ENCODE data around the gene WDR89.
"Not testable (repeated sequence)": the region's sequence is repeated elsewhere in the genome, so short reads cannot be mapped to it uniquely, and the experiment has no call there.

Gene WDR89

GRCh38 chr14:63641473-63642228 lies at the start of gene WDR89:
Gene WDR89 (minus strand): TSS chr14:63641871. CDS start chr14:63599942, 41,929 bp downstream.
- DNase-seq, result peak; percentile 99

GRCh38 chr14:63689132-63689531 lies 47.5 kb upstream of the WDR89 start:
- no peak for DNase-seq

GRCh38 chr14:63686926-63687325 lies 45.3 kb upstream of the WDR89 start:
- no peak for DNase-seq

DNA sequence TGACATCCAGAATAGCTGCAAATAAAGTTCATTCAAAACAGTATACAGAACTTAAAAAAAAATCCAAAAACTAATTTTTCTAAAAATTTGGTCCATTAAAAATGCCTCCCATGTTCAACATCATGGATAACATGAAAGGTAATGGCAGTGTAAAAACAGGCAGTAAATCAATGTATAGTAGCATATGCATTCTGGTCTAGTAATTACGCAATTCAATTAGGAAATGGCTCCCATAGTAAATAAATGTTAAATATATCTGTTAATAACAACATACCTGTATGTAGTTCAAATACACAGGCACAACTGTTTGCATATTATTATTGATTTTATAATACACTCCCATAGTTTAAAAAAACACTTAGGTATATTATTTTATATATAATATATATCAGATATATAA lies 43.7 kb upstream of the WDR89 start:
- DNase-seq, result no peak

- no peak for DNase-seq
These were observed 41.3 kb upstream of the WDR89 start for GRCh38 chr14:63682727-63683593.

GRCh38 chr14:63678536-63678935 lies 36.9 kb upstream of the WDR89 start:
- DNase-seq, result no peak

DNA sequence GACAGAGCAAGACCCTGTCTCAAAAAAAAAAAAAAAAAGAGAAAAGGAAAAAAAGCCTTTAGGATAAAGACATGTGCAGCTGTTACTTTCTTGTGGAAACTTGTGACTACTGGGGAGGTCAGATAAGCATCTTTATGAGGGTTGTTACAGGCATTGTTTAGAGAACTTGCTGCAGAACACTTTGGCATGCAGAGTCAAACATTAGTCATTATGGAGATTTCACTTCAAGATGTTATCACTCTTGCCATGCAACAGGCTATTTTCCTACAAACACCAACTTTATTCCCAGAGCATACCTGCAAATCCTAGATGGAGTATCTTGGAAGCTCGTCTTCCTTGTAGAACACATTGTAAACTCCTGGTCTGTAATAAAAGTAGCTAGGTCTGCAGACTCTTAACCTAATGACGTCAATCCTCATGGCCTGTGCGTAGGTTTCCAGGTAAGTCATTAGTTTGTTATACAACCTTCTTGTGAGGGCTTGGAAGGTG lies 36.3 kb upstream of the WDR89 start:
- no peak for DNase-seq

DNA sequence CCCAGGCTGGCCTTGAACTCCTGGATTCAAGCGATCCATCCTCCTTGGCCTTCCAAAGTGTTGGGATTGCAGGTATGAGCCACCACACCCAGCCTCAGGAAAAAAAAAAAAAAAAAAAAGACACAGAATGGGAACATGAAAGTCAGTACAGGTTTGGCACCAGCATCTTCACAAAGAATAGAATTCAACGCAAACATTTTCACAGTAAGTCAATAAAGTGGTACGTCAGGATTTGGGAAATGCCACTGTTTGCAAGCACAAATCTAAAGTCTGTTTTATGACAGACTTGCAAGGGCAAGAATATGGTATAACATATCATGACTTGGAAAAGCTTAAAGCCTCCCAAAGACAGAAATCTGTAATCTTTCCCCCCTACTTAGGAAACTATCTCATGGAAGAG lies 34.9 kb upstream of the WDR89 start:
- no peak for DNase-seq

GRCh38 chr14:63673886-63674497 lies 32.3 kb upstream of the WDR89 start:
- no peak for DNase-seq

DNA sequence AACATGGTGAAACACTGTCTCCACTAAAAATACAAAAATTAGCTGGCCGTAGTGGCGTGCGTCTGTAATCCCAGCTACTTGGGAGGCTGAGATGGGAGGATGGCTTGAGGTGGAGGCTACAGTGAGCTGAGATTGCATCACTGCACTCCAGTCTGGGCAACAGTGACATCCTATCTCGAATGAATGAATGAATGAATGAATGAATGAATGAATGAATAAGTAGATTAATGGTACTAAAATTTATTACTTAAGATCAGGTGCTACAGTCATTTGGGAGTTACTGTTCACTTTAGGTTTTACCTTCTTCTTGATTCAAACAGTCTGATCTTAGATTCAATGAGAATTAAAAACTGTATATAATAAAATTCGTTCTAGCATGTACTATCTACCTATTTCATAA lies 31.6 kb upstream of the WDR89 start:
- no peak for DNase-seq

DNA sequence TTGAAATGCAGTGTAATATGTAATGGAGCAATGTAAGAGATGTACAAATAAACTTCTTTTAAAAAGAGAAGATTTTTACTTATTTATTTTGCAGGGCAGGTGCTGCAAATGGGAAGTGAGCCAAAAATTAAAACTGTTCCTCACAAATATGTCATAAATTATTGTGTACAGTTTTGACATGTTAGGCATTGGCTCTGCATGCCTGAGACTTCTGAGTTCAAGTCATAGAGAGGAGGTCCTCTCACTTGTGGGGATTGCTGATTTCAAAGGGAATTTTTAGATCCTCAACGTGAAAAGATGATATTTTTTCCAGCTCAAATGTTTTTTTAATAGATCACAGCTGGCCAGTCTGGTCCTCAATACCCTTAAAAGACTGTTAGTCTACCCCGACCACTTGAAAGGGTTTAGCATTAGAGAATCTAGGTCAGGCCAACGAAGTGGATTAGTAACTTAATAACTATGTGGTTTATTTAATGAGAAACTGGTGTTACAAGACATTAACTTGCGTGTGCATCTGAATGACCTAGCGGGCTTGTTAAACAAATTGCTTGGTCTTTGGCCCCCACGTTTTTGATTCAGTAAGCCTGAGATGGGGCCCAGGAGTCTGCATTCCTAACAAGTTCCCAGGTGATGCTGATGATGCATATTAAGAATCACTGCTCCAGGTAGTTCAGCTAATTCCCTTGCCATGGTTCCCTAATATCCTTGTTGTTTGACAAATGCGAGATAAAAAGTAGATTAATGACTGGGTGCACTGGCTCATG lies 30.9 kb upstream of the WDR89 start:
- DNase-seq, result no peak

DNA sequence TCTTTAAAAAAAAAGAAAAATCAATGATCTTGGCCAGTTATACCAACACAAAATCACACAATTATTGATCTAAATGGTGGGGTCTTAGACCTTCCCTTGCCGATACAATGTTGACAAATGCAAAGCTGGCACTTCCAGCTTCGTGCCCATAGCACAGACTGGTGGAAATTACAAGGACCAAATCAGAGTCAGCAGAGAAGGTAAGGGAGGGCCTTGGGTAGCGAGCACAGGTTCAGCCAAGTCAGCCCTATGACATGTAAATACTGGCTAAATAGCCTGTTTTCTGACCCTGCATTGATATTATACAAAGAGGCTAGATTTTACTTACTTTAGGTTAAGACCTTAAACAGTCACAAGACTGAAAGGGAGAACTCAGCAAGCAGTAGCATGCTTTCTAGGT lies 30.3 kb upstream of the WDR89 start:
- DNase-seq, result no peak

DNA sequence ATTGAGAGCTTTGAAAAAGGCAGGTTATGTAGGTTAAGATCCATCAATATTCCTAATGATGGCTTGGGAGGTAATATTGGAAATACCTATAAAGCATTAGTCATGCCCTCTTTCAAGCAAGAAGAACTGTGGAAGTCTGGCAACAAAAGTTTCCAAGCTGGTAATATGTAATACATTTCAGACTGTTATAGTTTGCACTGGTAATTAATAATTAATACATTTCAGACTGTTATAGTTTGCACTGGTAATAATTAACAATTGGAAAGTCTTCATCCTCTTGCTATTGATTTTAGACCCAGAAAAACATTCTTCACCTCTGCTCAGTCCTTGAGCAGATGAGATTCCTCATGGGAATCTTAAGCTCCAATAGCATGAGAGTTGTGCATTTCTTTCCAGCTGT lies 29.0 kb upstream of the WDR89 start:
- DNase-seq, result no peak

GRCh38 chr14:63666335-63666734 lies 24.7 kb upstream of the WDR89 start:
- DNase-seq, result no peak

GRCh38 chr14:63663428-63664341 lies 22.0 kb upstream of the WDR89 start:
- DNase-seq, result no peak

GRCh38 chr14:63662776-63663175 lies 21.1 kb upstream of the WDR89 start:
- no peak for DNase-seq

DNA sequence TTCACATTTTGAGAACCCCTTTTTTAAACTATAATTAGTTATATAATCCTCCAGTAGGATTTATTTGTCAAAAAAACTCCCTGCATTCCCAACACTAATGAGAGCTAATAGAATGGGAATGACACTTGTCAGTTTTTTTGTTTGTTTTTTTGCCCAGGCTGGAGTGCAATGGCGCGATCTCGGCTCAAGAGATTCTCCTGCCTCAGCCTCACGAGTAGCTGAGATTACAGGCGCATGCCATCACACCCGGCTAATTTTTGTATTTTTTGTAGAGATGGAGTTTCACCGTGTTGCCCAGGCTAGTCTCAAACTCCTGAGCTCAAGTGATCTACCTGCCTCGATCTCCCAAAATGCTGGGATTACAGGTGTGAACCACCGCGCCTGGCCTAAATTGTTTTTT lies 20.2 kb upstream of the WDR89 start:
- DNase-seq, result not testable (repeated sequence)

DNA sequence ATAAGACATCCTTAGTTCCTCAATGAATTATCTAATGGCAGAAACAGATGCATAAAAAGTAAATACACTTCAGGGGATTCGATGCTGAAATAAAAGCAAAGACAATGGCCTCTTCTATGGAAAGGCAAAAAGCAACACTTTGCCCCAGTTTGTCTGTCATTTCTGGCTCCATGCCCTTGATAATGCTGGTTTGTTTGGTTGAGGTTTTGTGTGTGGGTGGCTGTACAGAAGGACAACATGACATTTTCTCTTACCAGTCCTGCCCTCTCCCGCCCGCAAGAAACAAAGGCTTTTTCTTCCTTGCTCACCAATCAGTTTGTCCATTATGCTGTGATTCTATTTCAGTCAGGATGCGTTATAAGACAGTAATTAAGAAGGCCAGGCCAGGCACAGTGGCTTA lies 18.1 kb upstream of the WDR89 start:
- no peak for DNase-seq

- DNase-seq, result no peak
These were observed 14.5 kb upstream of the WDR89 start for GRCh38 chr14:63656194-63656593.

DNA sequence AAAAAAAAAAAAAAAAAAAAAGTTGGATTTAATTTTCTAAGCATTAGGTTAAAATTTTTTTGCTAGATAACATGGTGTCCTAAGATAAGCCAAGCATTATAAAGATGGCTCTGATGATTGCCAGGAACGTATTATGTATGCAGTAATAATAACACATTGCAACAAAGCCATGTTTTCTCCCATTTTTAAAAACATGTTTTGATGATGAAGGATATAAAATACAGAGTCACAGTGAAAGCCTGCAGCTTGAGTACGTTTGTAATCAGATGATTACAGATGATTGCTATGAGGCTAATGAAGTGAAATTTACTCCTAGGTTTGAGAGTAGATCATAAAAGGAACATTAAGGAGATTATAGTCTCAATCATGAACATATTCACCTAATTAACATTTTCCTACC lies 13.3 kb upstream of the WDR89 start:
- no peak for DNase-seq

DNA sequence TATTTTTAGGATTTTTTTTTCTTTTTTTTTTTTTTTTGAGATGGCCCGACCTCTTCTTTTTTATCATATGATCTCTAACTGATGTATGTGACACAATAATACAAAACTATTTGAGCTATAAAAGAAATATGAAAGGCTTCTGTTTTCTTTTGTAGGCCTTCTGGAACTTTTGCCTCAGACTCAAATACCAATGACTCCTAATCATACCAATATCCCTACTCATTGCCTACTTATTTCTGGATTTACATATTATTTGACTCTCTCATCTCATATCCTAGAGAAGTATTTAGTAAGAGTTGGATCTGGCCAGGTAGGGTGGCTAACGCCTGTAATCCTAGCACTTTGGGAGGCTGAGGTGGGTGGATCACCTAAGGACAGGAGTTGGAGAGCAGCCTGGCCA lies 12.7 kb upstream of the WDR89 start:
- no peak for DNase-seq

DNA sequence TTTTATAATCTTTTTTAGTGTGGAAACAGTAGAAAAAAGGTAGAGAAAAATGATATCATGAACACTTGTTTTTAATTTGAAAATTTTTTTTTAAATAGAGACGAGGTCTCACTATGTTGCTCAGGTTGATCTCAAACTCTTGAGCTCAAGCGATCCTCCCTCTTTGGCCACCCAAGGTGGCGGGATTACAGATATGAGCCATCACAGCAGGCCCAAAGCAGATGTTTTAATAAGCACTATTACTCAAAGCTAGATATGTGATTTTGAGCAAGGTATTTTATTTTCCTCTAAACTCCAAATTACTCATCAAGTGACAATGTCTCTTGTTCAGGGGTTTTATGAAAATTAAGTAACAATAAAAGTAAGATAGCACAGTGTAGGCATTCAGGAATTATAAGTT lies 10.7 kb upstream of the WDR89 start:
- peak; percentile 41 for DNase-seq

All from activated CD4-positive, alpha-beta T cell treated with anti-CD3 and anti-CD28 coated beads, Interleukin-2, amount 50 U/mL, for 16 hours (primary cell).